Measurements from ENCODE around the gene POLRMT.

POLRMT gene

DNA sequence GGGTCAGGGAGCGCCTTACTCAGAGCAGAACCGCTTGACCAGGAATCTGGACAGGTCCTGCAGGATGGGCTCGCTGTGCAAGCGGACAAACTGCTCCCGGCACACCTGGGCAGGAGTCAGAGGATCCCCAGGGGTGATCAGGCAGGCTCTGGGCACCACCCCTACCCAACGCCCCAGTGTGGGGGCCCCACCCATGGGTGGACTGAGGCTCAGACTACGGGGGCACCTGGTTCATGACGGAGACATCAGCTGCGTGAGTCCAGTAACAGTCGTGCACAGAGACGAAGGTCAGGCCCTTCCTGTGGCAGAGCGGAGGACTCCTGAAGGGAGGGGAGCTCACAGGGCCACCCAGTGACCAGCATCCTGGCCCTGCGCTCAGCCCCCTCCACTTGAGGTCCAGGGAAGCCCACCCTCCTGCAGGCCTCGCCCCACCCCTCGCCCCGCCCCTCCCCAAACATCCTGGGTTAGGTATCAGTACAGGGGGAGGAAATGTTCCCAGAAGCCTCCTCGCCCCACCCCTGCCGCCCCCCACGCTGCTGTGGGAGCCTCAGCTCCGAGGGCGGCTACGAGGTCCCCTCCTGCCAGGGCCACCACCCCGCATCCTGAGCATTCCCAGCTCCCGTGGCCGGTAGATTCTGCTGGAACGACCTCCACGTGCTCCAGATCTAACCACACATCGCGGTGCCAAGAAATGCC is 15.6 kb downstream of the POLRMT start:
- DNase-seq (ENCODE audit: extremely low spot score) = no peak
- ChIA-PET CTCF (no interaction called here), POLR2A (no interaction called here)
- TF ChIP-seq ELF4 (IDR thresholded peaks at IDR 0.05) (no peak), L3MBTL2 (conservative IDR thresholded peaks at IDR 0.05) (no peak), ARNT (IDR thresholded peaks at IDR 0.05) (no peak), TARDBP (IDR thresholded peaks at IDR 0.05) (no peak), NFRKB (IDR thresholded peaks at IDR 0.05) (no peak), HDGF (IDR thresholded peaks at IDR 0.05; ENCODE audit: borderline replicate concordance) (no peak), ZNF384 (IDR thresholded peaks at IDR 0.05) (no peak), SP1 (IDR thresholded peaks at IDR 0.05) (no peak), CTBP1 (IDR thresholded peaks at IDR 0.05; ENCODE audit: borderline replicate concordance) (no peak)
- TF ChIP-seq, protein P1, sequence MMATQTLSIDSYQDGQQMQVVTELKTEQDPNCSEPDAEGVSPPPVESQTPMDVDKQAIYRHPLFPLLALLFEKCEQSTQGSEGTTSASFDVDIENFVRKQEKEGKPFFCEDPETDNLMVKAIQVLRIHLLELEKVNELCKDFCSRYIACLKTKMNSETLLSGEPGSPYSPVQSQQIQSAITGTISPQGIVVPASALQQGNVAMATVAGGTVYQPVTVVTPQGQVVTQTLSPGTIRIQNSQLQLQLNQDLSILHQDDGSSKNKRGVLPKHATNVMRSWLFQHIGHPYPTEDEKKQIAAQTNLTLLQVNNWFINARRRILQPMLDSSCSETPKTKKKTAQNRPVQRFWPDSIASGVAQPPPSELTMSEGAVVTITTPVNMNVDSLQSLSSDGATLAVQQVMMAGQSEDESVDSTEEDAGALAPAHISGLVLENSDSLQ (IDR thresholded peaks at IDR 0.05) = no peak

DNA sequence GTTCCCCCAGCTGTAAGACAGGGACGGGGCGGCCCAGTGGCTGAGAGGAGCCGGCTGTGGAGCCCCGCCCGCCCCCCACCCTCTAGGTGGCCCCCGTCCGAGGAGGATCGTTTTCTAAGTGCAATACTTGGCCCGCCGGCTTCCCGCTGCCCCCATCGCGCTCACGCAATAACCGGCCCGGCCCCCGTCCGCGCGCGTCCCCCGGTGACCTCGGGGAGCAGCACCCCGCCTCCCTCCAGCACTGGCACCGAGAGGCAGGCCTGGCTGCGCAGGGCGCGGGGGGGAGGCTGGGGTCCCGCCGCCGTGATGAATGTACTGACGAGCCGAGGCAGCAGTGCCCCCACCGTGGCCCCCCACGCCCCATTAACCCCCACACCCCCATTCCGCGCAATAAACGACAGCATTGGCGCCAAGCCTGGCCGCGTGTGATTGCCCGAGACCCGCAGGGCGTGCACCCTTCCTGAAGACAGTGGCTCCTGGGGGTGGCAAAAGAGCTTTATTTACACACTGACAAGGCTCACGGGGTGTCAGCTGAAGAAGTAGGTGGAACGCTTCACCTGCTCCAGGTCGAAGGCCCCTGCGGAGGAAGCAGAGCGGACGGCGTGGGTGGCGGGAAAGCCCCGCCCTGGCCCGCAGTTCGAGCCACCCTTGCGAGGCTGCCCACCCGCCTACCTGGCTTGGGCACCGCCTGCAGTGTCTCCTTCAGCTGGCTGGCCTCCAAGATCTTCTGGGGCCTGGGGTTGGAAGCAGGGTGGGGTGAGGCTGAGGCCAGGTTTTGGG is 16.4 kb downstream of the POLRMT start:
- no peak for DNase-seq (ENCODE audit: extremely low spot score)
- TF ChIP-seq SUZ12 (IDR thresholded peaks at IDR 0.05) (no peak), TARDBP (IDR thresholded peaks at IDR 0.05) (no peak), ELF4 (IDR thresholded peaks at IDR 0.05) (no peak), FOXM1 (IDR thresholded peaks at IDR 0.05; ENCODE audit: borderline replicate concordance) (no peak), LEF1 (IDR thresholded peaks at IDR 0.05; ENCODE audit: borderline replicate concordance) (no peak), BHLHE40 (IDR thresholded peaks at IDR 0.05; ENCODE audit: borderline replicate concordance) (no peak), SP1 (IDR thresholded peaks at IDR 0.05) (no peak), CTBP1 (IDR thresholded peaks at IDR 0.05; ENCODE audit: borderline replicate concordance) (no peak), FOXA1 (IDR thresholded peaks at IDR 0.05) (no peak), HDGF (IDR thresholded peaks at IDR 0.05; ENCODE audit: borderline replicate concordance) (no peak), FOXK2 (IDR thresholded peaks at IDR 0.05) (no peak), NFRKB (IDR thresholded peaks at IDR 0.05) (no peak), ARNT (IDR thresholded peaks at IDR 0.05) (no peak)
- TF ChIP-seq, protein P1 (IDR thresholded peaks at IDR 0.05) = no peak
- ChIA-PET CTCF (no interaction called here), POLR2A (no interaction called here)

DNA sequence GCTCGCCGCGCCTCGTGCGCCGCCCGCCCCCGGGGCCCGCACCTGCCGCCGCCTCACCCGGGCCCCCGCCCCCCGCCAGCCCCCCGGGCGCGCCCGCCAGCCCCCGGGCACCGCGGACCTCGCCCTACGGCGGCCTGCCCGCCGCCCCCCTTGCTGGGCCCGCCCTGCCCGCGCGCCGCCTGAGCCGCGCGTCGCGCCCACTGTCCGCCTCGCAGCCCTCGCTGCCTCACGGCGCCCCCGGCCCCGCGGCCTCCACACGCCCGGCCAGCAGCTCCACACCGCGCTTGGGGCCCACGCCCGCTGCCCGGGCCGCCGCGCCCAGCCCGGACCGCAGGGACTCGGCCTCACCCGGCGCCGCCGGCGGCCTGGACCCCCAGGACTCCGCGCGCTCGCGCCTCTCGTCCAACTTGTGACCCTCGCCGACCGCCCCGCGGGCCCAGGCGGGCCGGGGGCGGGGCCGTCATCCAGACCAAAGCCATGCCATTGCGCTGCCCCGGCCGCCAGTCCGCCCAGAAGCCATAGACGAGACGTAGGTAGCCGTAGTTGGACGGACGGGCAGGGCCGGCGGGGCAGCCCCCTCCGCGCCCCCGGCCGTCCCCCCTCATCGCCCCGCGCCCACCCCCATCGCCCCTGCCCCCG is 17.2 kb downstream of the POLRMT start:
- TF ChIP-seq ARNT (IDR thresholded peaks at IDR 0.05) = no peak
- TF ChIP-seq FOXK2 (IDR thresholded peaks at IDR 0.05) = no peak
- no peak for TF ChIP-seq BHLHE40 (IDR thresholded peaks at IDR 0.05; ENCODE audit: borderline replicate concordance)
- TF ChIP-seq SUZ12 (IDR thresholded peaks at IDR 0.05) = no peak
- TF ChIP-seq TARDBP (IDR thresholded peaks at IDR 0.05) = no peak
- TF ChIP-seq NFRKB (IDR thresholded peaks at IDR 0.05) = no peak
- no peak for TF ChIP-seq L3MBTL2 (conservative IDR thresholded peaks at IDR 0.05)
- no peak for TF ChIP-seq SP1 (IDR thresholded peaks at IDR 0.05)
- no peak for TF ChIP-seq HDGF (IDR thresholded peaks at IDR 0.05; ENCODE audit: borderline replicate concordance)
- TF ChIP-seq ELF4 (IDR thresholded peaks at IDR 0.05) = no peak
- TF ChIP-seq CTBP1 (IDR thresholded peaks at IDR 0.05; ENCODE audit: borderline replicate concordance) = no peak
- no peak for TF ChIP-seq ZNF384 (IDR thresholded peaks at IDR 0.05)
- TF ChIP-seq, protein P1 (IDR thresholded peaks at IDR 0.05) = no peak
- TF ChIP-seq LEF1 (IDR thresholded peaks at IDR 0.05; ENCODE audit: borderline replicate concordance) = no peak
- no peak for TF ChIP-seq FOXA1 (IDR thresholded peaks at IDR 0.05)
- no peak for TF ChIP-seq FOXM1 (IDR thresholded peaks at IDR 0.05; ENCODE audit: borderline replicate concordance)
- DNase-seq (ENCODE audit: extremely low spot score) = no peak
- POLR2A ChIA-PET = no interaction called here
- CTCF ChIA-PET = no interaction called here

DNA sequence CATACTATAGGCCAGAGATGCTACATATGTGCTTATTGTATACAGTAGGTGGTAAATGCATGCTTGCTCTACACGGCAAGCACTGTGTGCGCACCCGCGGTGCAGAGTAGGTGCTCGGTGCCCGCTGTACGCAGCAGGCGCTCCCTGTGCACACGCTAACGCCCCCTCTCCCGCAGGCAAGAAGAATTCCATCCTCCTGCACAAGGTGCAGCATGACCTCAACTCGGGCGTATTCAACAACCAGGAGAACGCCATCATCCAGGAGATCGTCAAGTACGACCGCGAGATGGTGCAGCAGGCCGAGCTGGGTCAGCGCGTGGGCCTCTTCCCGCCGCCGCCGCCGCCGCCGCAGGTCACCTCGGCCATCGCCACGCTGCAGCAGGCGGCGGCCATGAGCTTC is 17.7 kb downstream of the POLRMT start:
- ChIA-PET POLR2A (no interaction called here), CTCF (no interaction called here)
- no peak for TF ChIP-seq BHLHE40 (IDR thresholded peaks at IDR 0.05; ENCODE audit: borderline replicate concordance)
- TF ChIP-seq FOXK2 (IDR thresholded peaks at IDR 0.05) = no peak
- no peak for TF ChIP-seq ELF4 (IDR thresholded peaks at IDR 0.05)
- no peak for TF ChIP-seq CTBP1 (IDR thresholded peaks at IDR 0.05; ENCODE audit: borderline replicate concordance)
- TF ChIP-seq FOXA1 (IDR thresholded peaks at IDR 0.05) = no peak
- no peak for TF ChIP-seq ZNF384 (IDR thresholded peaks at IDR 0.05)
- DNase-seq (ENCODE audit: extremely low spot score) = no peak

DNA sequence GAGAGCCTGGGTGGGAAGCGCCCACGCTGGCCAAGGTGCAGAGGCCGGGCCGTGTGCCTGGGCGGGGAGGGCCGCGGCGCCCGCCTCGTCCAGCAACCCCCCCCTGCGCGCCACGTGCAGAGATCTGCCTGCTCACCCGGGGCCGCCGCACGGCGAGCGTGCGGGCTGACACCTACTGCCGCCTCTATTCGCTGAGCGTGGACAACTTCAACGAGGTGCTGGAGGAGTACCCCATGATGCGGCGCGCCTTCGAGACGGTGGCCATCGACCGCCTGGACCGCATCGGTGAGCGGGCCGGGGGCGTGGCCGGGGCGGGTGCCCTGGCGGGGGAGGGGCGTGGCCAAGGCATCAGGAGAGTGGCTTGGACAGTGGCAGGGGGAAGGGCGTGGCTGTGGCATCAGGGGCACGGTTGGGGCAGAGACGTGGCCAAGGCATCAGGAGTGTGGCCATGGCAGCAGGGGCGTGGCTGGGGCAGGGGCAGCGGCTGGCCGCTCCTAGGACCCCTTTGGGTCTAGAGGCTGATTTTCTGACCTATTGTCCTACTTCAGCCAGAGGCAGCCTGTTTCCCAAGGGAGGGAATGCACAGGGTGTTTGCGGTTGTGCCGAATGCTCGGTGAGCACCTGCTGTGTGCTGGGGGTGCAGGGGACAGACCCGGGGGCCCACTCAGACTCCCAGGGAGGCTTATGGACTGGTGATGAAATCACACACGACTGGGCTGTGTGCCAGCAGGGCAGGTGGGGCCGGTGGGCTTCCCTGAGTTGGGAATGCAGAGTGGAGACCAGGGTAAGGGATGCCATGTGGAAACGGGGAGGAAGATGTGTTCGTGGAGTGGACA is 19.4 kb downstream of the POLRMT start:
- ChIA-PET POLR2A (no interaction called here), CTCF (no interaction called here)
- no peak for DNase-seq (ENCODE audit: extremely low spot score)
- no peak for TF ChIP-seq SUZ12 (IDR thresholded peaks at IDR 0.05)
- TF ChIP-seq FOXA1 (IDR thresholded peaks at IDR 0.05) = no peak
- no peak for TF ChIP-seq BHLHE40 (IDR thresholded peaks at IDR 0.05; ENCODE audit: borderline replicate concordance)
- TF ChIP-seq LEF1 (IDR thresholded peaks at IDR 0.05; ENCODE audit: borderline replicate concordance) = no peak
- TF ChIP-seq TARDBP (IDR thresholded peaks at IDR 0.05) = no peak
- no peak for TF ChIP-seq ELF4 (IDR thresholded peaks at IDR 0.05)
- TF ChIP-seq FOXK2 (IDR thresholded peaks at IDR 0.05) = no peak
- TF ChIP-seq FOXM1 (IDR thresholded peaks at IDR 0.05; ENCODE audit: borderline replicate concordance) = no peak
- TF ChIP-seq NFRKB (IDR thresholded peaks at IDR 0.05) = no peak
- TF ChIP-seq ARNT (IDR thresholded peaks at IDR 0.05) = no peak
- no peak for TF ChIP-seq HDGF (IDR thresholded peaks at IDR 0.05; ENCODE audit: borderline replicate concordance)
- TF ChIP-seq, protein P1 (IDR thresholded peaks at IDR 0.05) = no peak
- TF ChIP-seq ZNF384 (IDR thresholded peaks at IDR 0.05) = no peak

All from HEK293T (cell line).